GM21576 (cell line): ENCODE measurements around the gene DEPDC7.

Experiments used
- ATAC-seq: cut with Tn5 transposase; IDR thresholded peaks from one replicate; pipeline ENCODE4 v1.9.1; 2021; ENCODE audit warnings: mild to moderate bottlenecking, moderate library complexity; ENCODE audit not compliant: unreplicated experiment

DEPDC7 gene

DNA sequence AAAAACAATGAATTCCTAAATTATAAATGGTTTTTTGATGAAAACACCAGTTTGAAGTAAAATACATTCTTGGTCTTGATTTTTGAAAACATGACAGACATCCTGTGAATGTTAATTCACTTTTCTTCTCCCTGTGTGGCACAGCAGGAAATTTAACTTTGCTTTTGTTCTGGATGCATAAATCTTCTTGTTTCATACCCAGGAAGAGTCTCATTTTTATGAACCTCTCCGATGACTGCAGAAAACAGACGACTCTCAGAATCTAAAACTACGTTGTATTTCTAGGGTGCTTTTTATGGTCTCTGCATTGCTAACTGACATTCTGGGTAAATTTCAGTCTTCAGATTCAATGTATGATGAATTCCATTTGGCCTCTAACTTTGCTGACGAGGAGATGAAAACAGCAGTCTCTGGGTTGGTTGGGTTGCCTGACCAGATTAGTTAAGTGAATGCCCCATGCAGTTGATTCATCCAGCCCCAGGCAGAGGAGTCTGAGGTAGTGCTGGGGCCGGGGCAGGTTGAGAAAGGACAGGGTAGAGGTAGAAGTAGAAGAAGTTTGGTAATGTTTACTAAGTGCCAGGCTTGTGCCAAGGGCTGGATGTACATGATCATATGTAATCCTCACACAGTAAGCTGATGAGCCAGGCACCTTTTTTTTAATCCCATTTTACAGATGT, 43.8 kb downstream of the DEPDC7 start:
- no peak for ATAC-seq

GRCh38 chr11:33060271-33060670, 44.6 kb downstream of the DEPDC7 start:
- ATAC-seq: no peak

- ATAC-seq: no peak
These were observed 46.5 kb downstream of the DEPDC7 start for GRCh38 chr11:33062137-33062536.

GRCh38 chr11:33063326-33063881, 47.7 kb downstream of the DEPDC7 start:
- ATAC-seq: peak; percentile 43

- no peak for ATAC-seq
These were observed 48.6 kb downstream of the DEPDC7 start for GRCh38 chr11:33064033-33064825.

DNA sequence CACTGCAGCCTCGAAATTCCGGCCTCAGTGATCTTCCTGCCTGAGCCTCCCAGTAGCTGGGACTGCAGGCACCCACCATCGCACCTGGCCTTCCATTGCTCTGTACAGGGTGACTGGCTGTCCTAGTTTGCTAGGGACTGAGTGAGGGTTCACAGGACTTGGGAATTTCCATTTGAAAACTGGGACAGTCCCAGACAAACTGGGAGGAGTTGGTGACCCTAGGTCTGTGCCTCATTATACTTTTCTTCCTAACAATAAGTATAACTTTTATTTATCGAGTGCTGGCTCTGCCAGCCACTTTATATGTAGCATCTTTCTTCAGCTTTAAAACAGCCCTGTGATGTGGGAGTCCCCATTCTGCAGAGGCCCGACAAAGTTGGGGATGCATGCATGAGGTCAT, 49.2 kb downstream of the DEPDC7 start:
- no peak for ATAC-seq

DNA sequence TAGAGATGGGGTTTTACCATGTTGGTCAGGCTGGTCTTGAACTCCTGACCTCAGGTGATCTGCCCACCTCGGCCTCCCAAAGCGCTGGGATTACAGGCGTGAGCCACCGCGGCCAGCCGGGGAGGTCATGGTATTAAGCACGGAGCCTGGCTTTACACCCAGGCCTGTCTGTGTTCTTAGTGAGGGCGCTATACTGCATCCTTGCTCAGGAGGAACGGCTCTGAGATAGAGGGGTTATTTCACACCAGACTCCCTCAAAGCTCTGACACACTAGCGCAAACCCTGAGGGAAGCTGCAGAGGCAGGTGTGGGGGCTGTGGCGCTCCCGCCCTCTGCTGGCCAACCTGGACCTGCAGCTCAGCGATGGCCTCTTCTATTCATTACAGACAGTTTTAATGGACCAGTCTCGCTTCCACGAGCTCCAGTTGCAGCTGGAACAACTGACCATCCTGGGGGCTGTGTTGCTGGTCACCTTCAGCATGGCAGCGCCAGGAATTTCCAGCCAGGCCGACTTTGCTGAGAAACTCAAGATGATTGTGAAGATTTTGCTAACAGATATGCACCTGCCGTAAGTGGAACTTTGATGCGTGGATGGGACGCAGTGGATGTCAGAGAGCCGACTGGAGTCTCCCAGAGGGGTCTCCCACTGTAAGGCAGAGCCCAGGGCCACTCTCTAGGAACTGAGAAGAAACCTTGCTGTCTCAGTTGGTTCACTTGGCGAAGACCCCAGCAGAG, 49.9 kb downstream of the DEPDC7 start:
- peak; percentile 58 for ATAC-seq

DNA sequence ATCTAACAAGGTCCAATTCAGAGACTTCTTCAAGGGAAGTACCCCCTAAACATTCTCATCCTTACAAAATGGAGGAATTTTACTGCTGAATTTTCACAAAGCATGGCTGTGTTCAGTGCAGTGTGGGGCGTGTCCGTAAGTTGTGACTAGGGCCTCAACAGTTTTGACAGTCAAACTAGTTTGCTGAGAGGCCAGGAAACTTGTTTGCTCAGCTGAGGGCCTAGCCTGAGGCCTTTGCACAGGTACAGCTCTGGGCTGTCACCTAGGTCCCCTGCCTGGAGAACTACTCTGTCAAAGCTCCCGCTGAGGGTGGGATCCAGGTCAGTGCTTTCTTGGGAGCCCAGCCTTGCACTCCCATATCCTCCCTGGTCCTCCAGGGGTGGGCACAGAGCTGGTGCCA, 51.6 kb downstream of the DEPDC7 start:
- no peak for ATAC-seq

- no peak for ATAC-seq
These were observed 53.1 kb downstream of the DEPDC7 start for GRCh38 chr11:33068611-33069340.

DNA sequence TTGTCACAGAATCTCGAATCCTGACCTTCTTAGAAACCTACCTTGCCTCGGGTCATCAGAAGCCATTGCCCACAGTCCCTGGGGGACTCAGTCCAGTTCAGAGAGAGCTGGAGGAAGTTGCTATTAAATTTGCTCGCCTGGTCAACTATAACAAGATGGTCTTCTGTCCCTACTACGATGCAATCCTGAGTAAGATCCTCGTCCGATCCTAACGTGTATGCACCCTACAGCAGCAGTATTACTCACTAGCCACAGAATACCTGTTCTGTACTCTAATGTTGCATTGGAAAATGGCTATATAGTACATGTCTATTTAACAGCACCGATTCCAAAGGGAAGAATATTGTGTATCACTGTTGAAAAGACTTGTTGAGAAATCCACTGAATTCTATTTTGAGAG, 56.8 kb downstream of the DEPDC7 start:
- ATAC-seq: no peak
